Measurements from ENCODE around the gene DAPK1. TPM values are rescaled to one million over a fixed set of nuclear protein-coding genes. Genes with fewer than 3 reads are reported as not detected.

DAPK1 gene
- total and polyA plus RNA-seq, 2 donors (not counting 3 experiments of a cell fraction or from before 2014, with no cell fraction given) = 58.9 to 119 TPM

DNA sequence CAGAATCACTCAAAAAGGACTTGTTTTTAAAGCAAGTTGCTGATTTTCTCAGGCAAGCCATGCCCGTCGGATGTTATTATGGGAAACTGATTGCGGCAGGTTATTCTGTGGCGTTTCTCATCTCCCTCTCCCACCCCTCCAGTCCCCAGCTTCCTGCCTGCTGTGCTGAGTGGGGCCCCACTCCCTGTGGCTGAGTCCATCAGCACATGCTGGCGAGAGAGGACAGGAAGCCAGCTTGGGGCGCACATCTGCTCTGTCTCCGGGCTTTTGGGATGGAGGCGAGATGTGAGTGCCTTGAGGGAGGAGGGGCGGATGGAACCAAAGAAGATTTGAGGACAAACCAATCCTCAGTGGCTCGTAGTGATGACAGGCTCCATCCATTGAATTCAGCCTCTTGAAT lies 108.0 kb downstream of the DAPK1 start:
- ChIA-PET CTCF (no interaction called here), POLR2A (no interaction called here)
- Histone ChIP-seq H3K9ac (replicated peaks; ENCODE audit: extremely low read depth, insufficient read depth, low read length) (no peak overlapping the region), H3K4me3 (replicated peaks in 1 of 3; ENCODE audit: insufficient read depth in 1 of 3, low read depth in 1 of 3, low read length in 3 of 3) (no peak overlapping the region), H4K20me1 (replicated peaks; ENCODE audit: control insufficient read depth, extremely low read depth, insufficient read depth, low read length) (no peaks in the 10 kb centered on the region), H3K36me3 (ENCODE audit: control insufficient read depth in 2 of 2, extremely low read depth in 1 of 2, insufficient read depth in 2 of 2, low read length in 2 of 2) (peaks cover 0 to 11% of the 10 kb centered on the region in 2 experiments), H3K27me3 (ENCODE audit: control insufficient read depth in 2 of 2, insufficient read depth in 2 of 2, low read length in 2 of 2) (no peaks in the 10 kb centered on the region), H2AFZ (ENCODE audit: low read depth, low read length) (no peak overlapping the region), H3K9me3 (replicated peaks; ENCODE audit: control insufficient read depth, insufficient read depth, low read length) (no peaks in the 10 kb centered on the region), H3K9me1 (replicated peaks; ENCODE audit: control insufficient read depth, extremely low read depth, insufficient read depth, low read length) (no peaks in the 10 kb centered on the region), H3K4me1 (ENCODE audit: control insufficient read depth, extremely low read depth, insufficient read depth, low read length) (peaks cover 20% of the 10 kb centered on the region), H3K4me2 (ENCODE audit: insufficient read depth, low read length) (no peak overlapping the region), H3K27ac (ENCODE audit: insufficient read depth, low read depth, low read length) (no peak overlapping the region), H3K79me2 (ENCODE audit: control insufficient read depth, insufficient read depth, low read length) (no peaks in the 10 kb centered on the region)
- FAIRE-seq (no peak), DNase-seq (ENCODE audit: low read depth, low spot score) (no peak)
- TF ChIP-seq, protein P1, sequence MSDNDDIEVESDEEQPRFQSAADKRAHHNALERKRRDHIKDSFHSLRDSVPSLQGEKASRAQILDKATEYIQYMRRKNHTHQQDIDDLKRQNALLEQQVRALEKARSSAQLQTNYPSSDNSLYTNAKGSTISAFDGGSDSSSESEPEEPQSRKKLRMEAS (IDR thresholded peaks at IDR 0.05; ENCODE audit: insufficient read depth, insufficient read length) = no peak
- TF ChIP-seq, protein P2, sequence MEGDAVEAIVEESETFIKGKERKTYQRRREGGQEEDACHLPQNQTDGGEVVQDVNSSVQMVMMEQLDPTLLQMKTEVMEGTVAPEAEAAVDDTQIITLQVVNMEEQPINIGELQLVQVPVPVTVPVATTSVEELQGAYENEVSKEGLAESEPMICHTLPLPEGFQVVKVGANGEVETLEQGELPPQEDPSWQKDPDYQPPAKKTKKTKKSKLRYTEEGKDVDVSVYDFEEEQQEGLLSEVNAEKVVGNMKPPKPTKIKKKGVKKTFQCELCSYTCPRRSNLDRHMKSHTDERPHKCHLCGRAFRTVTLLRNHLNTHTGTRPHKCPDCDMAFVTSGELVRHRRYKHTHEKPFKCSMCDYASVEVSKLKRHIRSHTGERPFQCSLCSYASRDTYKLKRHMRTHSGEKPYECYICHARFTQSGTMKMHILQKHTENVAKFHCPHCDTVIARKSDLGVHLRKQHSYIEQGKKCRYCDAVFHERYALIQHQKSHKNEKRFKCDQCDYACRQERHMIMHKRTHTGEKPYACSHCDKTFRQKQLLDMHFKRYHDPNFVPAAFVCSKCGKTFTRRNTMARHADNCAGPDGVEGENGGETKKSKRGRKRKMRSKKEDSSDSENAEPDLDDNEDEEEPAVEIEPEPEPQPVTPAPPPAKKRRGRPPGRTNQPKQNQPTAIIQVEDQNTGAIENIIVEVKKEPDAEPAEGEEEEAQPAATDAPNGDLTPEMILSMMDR (IDR thresholded peaks at IDR 0.05; ENCODE audit: extremely low read depth in 1 of 2, insufficient read depth in 1 of 2, low read depth in 1 of 2, low read length in 2 of 2) = no peak
- no peak for TF ChIP-seq JUN (IDR thresholded peaks at IDR 0.05; ENCODE audit: borderline replicate concordance, insufficient read depth, insufficient read length, low read depth)
- TF ChIP-seq POLR2A (IDR thresholded peaks at IDR 0.05; ENCODE audit: low read depth, low read length) = no peak
- TF ChIP-seq EZH2 (IDR thresholded peaks at IDR 0.05; ENCODE audit: borderline replicate concordance, low read depth, low read length, severe bottlenecking) = no peak
- TF ChIP-seq MYC (IDR thresholded peaks at IDR 0.05; ENCODE audit: low read depth, low read length) = no peak
- no peak for TF ChIP-seq FOS (IDR thresholded peaks at IDR 0.05; ENCODE audit: borderline replicate concordance, insufficient read depth, low read length)
- no peak for TF ChIP-seq POLR2AphosphoS5 (IDR thresholded peaks at IDR 0.05; ENCODE audit: insufficient read depth, low read depth, low read length)
- no peak for TF ChIP-seq GATA2 (IDR thresholded peaks at IDR 0.05; ENCODE audit: insufficient read depth, insufficient read length, low read depth, low read length)
- intact Hi-C loops (cut with micrococcal nuclease) = loop anchor here (2.0 kb wide), 1 partner anchor 35 kb away; no protein-coding TSS in a partner anchor
- dilution Hi-C loops (cut with MboI; ENCODE audit: extremely low pct_ligation_motif_present, low sequenced_read_pairs) = no loop called here
- no TSS peak for BruUV-seq (replicated peaks)
